HFFc6 (cell line): ENCODE measurements around the gene ROCK2. TPM values are rescaled to one million over a fixed set of nuclear protein-coding genes. Genes with fewer than 3 reads are reported as not detected.

Experiments used
- DNase-seq: peaks from one replicate; pipeline ENCODE4 v3.0.0-alpha.2; 2018
- H3K27ac Mint-ChIP-seq: 2 replicates; pipeline ENCODE4 v1.8.0; 2020; ENCODE audit warnings: mild to moderate bottlenecking, mixed read lengths
- H3K27me3 Mint-ChIP-seq: 2 replicates; pipeline ENCODE4 v1.8.0; 2021; ENCODE audit warnings: mild to moderate bottlenecking, moderate library complexity, mixed read lengths; ENCODE audit not compliant: insufficient read depth
- H3K36me3 Mint-ChIP-seq: 2 replicates; pipeline ENCODE4 v1.8.0; 2021; ENCODE audit warnings: low read depth, mixed read lengths
- H3K4me1 Mint-ChIP-seq: 2 replicates; pipeline ENCODE4 v1.8.0; 2020; ENCODE audit warnings: low read depth, mixed read lengths
- H3K4me3 Mint-ChIP-seq: 2 replicates; pipeline ENCODE4 v1.8.0; 2020; ENCODE audit warnings: mild to moderate bottlenecking, moderate library complexity, mixed read lengths
- H3K9me3 Mint-ChIP-seq: 2 replicates; pipeline ENCODE4 v1.8.0; 2020; ENCODE audit warnings: mild to moderate bottlenecking, mixed read lengths
- CTCF ChIP-seq: fragments of 200-600 bp; sonication (generic); IDR thresholded peaks from 2 replicates; pipeline ENCODE4 v1.5.0; 2021; ENCODE audit warnings: antibody characterized with exemption, mild to moderate bottlenecking
- total RNA-seq, 6 experiments: library from RNA; stranded (reverse); fragmentation: NEBNext Ultra II Directional; extraction: Animal tissue kit (Norgen Biotek cat#: 25700); gene quantifications; 2 replicates in 1 of 6; 3 replicates in 5 of 6; pipeline ENCODE4 v1.2.3, GENCODE V29; 2021

Gene ROCK2
- total RNA-seq, 6 experiments from 2014 or later = 41.6 to 54.3 (median 51.7) TPM

- TF ChIP-seq CTCF = no peak
- no peak overlapping the region for H3K27ac Mint-ChIP-seq
- no peak for DNase-seq
Measured at GRCh38 chr2:11298592-11298991, 45.8 kb downstream of the ROCK2 start.

GRCh38 chr2:11296401-11296800, 48.0 kb downstream of the ROCK2 start:
- Mint-ChIP-seq H3K36me3 (peaks cover 7% of the 10 kb centered on the region), H3K9me3 (peaks cover 6% of the 10 kb centered on the region), H3K4me1 (peaks cover 19% of the 10 kb centered on the region), H3K27me3 (no peaks in the 10 kb centered on the region), H3K27ac (no peak overlapping the region), H3K4me3 (no peak overlapping the region)
- DNase-seq = no peak
- no peak for TF ChIP-seq CTCF

More at GRCh38 chr2:11298592-11298991, 45.8 kb downstream of the ROCK2 start:
- Mint-ChIP-seq H3K27me3 (no peaks in the 10 kb centered on the region), H3K9me3 (no peaks in the 10 kb centered on the region), H3K4me1 (peaks cover 11% of the 10 kb centered on the region), H3K4me3 (no peak overlapping the region), H3K36me3 (no peaks in the 10 kb centered on the region)

GRCh38 chr2:11292464-11293255, 51.8 kb downstream of the ROCK2 start:
- peak overlapping the region; percentile 27; the same call in 1 of the 2 replicates for H3K27ac Mint-ChIP-seq

GRCh38 chr2:11290713-11291112, 53.7 kb downstream of the ROCK2 start:
- Mint-ChIP-seq H3K27ac (no peak overlapping the region), H3K4me3 (no peak overlapping the region), H3K27me3 (no peaks in the 10 kb centered on the region), H3K4me1 (peaks cover 24% of the 10 kb centered on the region), H3K9me3 (peaks cover 6% of the 10 kb centered on the region), H3K36me3 (peaks cover 9% of the 10 kb centered on the region)
- DNase-seq = no peak
- TF ChIP-seq CTCF = no peak

More at GRCh38 chr2:11292464-11293255, 51.8 kb downstream of the ROCK2 start:
- DNase-seq = no peak
- TF ChIP-seq CTCF = no peak
- Mint-ChIP-seq H3K4me1 (peaks cover 22% of the 10 kb centered on the region), H3K27me3 (no peaks in the 10 kb centered on the region), H3K36me3 (peaks cover 7% of the 10 kb centered on the region), H3K4me3 (no peak overlapping the region), H3K9me3 (peaks cover 6% of the 10 kb centered on the region)

GRCh38 chr2:11290211-11290610, 54.2 kb downstream of the ROCK2 start:
- Mint-ChIP-seq H3K9me3 (peaks cover 6% of the 10 kb centered on the region), H3K4me3 (no peak overlapping the region), H3K27ac (no peak overlapping the region), H3K36me3 (peaks cover 14% of the 10 kb centered on the region), H3K27me3 (no peaks in the 10 kb centered on the region), H3K4me1 (peaks cover 24% of the 10 kb centered on the region)
- TF ChIP-seq CTCF = no peak
- no peak for DNase-seq
